Astrocyte (in vitro differentiated cells and primary cell): ENCODE results near the gene CD1E.

Experiments
- EZH2 ChIP-seq: IDR thresholded peaks from 2 replicates; pipeline ENCODE4 v1.6.1; 2012; ENCODE audit warnings: mild to moderate bottlenecking, low read length, inconsistent platforms; ENCODE audit not compliant: insufficient read depth
- TF ChIP-seq, protein P1 (sequence below): IDR thresholded peaks from 2 replicates; pipeline ENCODE4 v1.5.1; 2011; ENCODE audit warnings: low read depth, mild to moderate bottlenecking, inconsistent platforms, low read length, moderate library complexity; ENCODE audit not compliant: insufficient read depth

DNA sequence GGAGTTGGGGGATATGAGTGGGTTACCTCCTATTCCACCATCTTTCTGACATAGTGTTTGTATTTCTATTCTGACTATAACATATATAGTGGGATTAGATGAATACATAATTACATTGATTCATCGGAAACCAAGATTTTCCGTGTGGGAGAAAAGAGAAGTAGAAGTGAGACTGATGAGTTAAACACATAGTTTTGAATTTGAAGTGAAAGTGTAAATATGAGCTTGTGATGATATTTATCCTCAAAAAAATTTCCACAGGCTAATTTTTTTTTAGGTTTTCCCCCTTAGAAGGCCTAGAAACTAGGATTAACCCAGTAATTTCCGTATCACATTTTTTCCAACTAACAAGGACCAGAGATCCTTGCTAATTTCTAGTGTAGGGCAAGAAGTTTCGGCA is 29.3 kb upstream of the CD1E start:
- TF ChIP-seq, protein P1, sequence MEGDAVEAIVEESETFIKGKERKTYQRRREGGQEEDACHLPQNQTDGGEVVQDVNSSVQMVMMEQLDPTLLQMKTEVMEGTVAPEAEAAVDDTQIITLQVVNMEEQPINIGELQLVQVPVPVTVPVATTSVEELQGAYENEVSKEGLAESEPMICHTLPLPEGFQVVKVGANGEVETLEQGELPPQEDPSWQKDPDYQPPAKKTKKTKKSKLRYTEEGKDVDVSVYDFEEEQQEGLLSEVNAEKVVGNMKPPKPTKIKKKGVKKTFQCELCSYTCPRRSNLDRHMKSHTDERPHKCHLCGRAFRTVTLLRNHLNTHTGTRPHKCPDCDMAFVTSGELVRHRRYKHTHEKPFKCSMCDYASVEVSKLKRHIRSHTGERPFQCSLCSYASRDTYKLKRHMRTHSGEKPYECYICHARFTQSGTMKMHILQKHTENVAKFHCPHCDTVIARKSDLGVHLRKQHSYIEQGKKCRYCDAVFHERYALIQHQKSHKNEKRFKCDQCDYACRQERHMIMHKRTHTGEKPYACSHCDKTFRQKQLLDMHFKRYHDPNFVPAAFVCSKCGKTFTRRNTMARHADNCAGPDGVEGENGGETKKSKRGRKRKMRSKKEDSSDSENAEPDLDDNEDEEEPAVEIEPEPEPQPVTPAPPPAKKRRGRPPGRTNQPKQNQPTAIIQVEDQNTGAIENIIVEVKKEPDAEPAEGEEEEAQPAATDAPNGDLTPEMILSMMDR: no peak
- TF ChIP-seq EZH2: no peak
